GM18868 (cell line): ENCODE results near the gene KCNV2.

ENCODE experiments used
- ATAC-seq: cut with Tn5 transposase; IDR thresholded peaks from one replicate; pipeline ENCODE4 v1.9.1; 2021; ENCODE audit warnings: mild to moderate bottlenecking, moderate library complexity; ENCODE audit not compliant: unreplicated experiment

Gene KCNV2

DNA sequence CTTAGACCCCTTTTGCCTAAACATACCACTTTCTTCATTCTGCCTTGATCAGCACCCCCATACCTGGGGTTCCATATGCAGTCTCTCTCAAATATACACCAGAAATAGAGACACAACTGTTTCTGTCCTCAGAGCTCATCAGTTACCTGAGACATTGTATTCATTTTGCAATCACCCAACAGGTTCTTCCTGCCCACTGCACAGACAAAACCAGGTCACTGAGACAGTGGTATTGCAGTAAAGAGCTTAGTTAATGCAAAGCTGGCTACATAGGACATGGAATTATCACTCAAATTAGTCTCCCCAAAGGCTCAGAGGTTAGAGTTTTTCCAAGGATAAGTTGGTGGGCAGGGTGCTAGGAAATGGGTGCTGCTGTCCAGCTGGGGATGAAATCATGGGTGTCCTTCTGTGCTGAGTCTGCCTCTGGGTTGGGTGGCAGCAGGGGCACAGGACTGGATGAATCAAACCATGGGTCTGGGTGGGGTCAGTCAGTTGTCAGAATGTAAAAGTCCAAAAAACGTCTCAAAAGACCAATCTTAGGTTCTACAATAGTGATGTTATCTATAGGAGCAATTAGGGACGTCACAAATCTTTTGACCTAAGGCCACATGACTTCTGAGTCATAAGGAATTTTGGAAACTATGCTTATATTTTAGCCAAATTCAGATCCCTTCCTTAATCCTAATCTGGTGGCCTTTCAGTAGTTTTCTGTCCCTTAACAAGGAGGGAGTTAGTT is 41.0 kb downstream of the KCNV2 start:
- ATAC-seq = no peak

DNA sequence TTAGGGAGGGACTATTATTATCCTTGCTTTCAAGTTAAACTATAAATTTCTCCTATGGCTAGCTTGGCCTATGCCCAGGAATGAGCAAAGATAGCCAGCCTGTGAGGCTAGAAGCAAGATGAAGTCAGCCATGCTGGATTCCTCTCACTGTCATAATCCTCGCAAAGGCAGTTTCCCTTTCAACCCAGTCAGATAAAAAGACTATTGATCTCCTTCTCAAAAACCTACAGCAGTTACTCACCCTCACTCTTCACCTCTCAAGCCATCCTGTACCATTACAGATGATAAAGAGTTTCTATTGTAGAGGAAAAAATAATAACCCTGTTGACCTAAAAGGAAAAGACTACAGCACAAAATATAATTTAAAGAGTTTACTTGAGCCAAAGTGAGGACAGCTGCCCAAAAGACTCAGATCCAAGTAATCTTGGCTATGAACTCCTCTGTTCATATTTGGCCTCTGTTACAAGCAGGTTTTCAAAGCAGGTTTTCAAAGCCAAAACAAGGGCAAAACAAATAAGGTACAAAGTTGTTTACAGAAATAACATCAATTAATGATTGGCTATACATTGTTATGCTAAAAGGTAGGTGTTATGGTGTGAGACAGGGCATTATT is 41.7 kb downstream of the KCNV2 start:
- no peak for ATAC-seq

DNA sequence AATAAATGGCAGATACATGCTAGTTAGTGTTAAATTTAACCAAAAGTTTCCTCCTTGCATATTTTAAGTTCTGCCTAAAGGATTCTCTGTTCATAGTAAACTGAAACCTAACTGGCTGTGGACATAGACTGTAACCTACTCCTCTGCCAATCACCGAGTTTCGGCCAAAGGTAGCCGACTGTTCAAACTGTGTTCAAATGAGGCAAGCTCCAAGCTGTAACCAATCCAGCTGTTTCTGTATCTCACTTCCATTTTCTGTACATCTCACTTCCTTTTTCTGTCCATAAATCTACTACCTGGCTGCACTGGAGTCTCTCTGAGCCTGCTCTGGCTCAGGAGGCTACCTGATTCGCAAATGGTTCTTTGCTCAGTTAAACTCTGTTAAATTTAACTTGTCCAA is 44.1 kb downstream of the KCNV2 start:
- ATAC-seq = peak; percentile 61

DNA sequence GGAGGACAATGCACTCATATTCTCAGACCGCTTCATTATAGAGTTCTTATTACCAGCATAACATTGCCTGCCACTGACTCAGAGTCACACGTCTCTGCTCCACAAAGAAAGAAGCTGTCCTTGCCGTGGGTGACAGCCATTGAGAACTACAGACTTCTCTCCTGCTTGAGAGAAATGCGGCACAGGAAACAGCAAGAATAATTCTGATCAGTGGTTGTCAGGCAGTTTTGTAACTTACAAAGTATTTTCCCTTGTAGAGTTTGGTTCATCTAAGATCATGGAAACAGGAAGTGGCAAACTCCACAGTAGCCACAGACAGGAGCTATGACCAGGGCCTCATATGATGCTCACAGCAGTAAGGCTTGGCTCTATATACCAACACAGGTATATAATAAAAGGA is 47.0 kb downstream of the KCNV2 start:
- peak; percentile 68 for ATAC-seq

DNA sequence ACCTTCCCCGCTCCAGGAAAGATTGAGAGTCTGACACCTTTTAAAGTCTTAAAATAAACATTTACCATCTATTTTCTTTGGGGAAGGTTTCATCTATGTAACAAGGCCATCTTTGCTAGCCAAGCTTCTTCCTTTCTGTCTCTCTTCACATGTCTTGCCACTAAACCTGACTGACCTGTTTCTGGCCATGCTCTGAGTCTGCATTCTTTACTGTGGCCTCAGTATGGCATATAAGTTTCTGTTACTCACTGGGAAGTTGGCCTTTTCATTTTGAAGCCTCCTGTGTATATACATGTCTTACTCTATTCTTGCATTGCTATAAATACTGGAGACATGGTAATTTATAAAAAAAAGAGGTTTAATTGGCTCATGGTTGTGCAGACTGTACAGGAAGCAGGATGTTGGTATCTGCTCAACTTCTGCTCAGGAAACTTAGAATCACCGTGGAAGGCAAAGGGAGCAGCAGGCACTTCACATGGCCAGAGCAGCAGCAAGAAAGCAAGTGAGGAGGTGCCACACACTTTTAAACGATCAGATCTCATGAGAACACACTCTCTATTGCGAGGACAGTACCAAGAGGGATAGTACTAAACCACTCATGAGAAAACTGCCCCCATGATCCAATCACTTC is 48.1 kb downstream of the KCNV2 start:
- ATAC-seq = no peak

DNA sequence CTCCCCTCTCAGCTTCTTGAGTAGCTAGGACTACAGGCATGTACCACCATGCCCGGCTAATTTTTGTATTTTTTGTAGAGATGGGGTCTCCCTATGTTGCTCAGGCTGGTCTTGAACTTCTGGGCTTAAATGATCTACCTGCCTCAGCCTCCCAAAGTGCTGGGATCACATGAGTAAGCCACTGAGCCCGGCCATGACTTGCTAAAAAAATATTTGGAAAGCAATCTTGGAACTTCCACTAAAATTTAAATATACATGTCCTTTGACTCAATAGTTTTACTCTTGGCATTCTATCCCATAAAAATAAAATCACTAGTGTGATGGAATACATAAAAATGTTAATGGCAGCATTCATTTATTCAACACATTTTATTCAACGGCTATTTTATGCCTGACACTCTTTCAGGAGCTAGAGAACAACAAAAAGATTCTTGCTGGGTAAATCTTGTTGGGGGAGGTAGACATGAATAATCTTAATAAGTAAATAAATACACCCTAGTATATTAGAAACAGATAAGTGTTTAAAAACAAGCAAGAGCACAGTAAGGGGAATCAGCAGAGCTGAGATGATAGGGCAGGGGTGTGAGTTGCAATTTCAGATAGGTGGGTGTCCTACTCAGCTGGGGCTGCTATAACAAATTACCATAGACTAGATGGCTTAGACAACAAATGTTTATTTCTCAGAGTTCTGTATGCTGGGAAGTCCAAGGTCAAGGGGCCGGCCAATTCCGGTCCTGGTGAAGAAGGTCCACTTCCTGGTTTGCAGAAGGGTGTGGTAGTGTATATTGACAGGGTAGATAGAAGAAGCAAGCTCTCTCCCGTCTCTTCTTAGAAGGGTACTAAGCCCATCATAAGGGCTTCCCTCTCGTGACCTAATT is 50.7 kb downstream of the KCNV2 start:
- ATAC-seq = no peak

DNA sequence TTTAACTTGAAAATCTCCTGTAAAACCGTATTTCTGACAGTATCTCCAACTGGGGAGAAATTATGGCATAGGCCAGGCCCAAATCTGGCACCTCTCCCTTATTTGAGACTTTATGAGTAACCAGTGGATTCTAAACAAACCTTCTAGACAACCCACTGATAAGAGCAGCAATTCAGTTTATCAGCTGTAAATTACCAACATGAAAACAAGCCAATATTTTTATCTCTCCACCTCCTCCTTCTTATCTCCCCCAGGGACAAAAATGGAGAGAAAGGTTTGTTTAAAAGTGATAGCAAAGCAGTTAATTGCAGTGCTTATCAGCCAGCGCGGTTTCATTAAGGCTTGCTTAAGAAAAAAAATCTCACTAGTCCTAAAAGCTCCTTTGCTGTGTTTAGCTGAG is 53.8 kb downstream of the KCNV2 start:
- no peak for ATAC-seq

DNA sequence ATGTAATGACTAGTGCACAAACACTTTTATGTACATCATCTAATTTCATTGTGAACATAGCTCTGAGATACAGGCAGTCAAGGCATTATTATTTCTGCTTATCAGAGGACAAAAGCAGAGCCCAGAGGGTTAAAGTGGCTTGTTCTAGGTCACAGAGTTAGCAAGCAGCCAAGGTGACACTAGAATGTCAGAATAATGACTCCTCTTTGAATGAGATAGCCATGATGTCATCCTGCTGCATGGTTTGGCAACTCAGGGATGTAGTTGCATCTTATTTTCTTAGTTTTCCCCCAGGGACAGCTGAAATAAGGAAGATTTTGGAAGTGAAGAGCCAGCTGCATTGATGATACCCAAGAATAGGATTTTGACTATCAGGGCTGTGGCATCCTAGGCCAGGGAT is 54.4 kb downstream of the KCNV2 start:
- no peak for ATAC-seq

DNA sequence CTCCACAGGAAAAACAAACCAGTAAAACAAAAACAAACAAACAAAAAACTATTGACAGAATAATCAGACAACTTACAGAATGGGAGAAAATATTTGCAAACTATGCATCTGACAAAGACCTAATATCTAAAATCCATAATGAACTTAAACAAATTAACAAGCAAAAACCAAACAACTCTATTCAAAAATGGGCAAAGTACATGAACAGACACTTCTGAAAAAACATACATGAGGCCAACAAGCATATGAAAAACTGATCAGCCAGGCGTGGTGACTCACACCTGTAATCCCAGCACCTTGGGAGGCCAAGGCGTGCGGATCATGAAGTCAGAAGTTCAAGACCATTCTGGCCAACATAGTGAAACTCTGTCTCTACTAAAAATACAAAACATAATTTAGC is 60.1 kb downstream of the KCNV2 start:
- no peak for ATAC-seq

DNA sequence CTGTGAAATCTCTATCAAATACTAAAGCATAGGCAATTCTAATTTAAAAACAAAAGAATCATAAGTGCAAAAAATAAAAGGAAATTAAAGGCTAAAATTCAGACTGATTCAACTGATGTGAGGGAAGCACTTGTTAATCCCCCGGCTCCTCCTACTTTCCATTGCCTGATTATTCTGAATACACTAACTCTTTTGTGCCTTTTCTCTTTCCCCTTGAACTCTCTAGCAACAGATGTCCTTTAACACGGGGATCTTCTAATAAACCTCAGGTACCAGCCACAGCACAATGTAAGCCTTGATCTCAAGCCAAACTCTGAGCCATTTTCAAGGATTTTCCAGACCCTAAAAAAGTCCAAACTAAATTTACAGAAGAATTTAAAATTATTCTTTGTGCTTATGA is 61.5 kb downstream of the KCNV2 start:
- no peak for ATAC-seq
